HepG2 (cell line): Measurements from ENCODE around the gene JMJD1C. TPM values are rescaled to one million over a fixed set of nuclear protein-coding genes. Genes with fewer than 3 reads are reported as not detected.

Experiments used
- ATAC-seq: fragments of 200-7000 bp; cut with Tn5 transposase; 3 replicates; pipeline ENCODE4 v1.9.1; 2020; ENCODE audit warnings: mild to moderate bottlenecking, moderate library complexity
- BruUV-seq: library from RNA; stranded (reverse); fragments of 400-500 nt; replicated peaks from 2 replicates; lab custom pipeline; 2021; lab: Mats Ljungman, UMichigan
- CTCF ChIA-PET: fragments of 300-600 bp; formaldehyde crosslinking; extraction: SDS; loops from one replicate; lab custom pipeline; 2021; ENCODE audit warnings: low total read pairs, inconsistent platforms, low intra/inter-chr PET ratio; lab: Yijun Ruan, JAX
- POLR2A ChIA-PET: fragments of 350-600 bp; sonication (Branson Sonifier 250); formaldehyde crosslinking; loops from one replicate; lab custom pipeline; 2020; ENCODE audit warnings: antibody characterized with exemption, inconsistent platforms; lab: Yijun Ruan, JAX
- DNase-seq: peaks from one replicate; pipeline ENCODE4 v3.0.0-alpha.2; 2015; ENCODE audit warnings: low spot score
- FAIRE-seq: peaks from 3 replicates; lab custom pipeline; 2011; peaks lifted over from hg19 to GRCh38; lab: Jason Lieb, UNC
- H2AFZ ChIP-seq: one replicate; pipeline ENCODE4 v1.6.1; 2011; ENCODE audit warnings: low read length, inconsistent platforms
- H3K27ac ChIP-seq: fragments of 300-600 bp; 3 replicates; pipeline ENCODE4 v1.8.0; 2011; ENCODE audit warnings: mixed run types, mild to moderate bottlenecking, mixed read lengths, low read length, inconsistent platforms; ENCODE audit not compliant: insufficient read depth; ENCODE audit errors: extremely low read length
- H3K27me3 ChIP-seq, 2 experiments: fragments of 200-600 bp in 1 of 2; 2 replicates in 1 of 2; 3 replicates in 1 of 2; pipeline versions ENCODE4 v1.6.0 to v1.8.0; 2011; ENCODE audit warnings: low read length in 2 of 2, mild to moderate bottlenecking in 2 of 2, moderate library complexity in 2 of 2, inconsistent platforms in 1 of 2; ENCODE audit not compliant: insufficient read depth in 2 of 2, control insufficient read depth in 1 of 2
- H3K36me3 ChIP-seq, 2 experiments: fragments of 200-600 bp in 1 of 2; replicated peaks in 1 of 2; 2 replicates in 1 of 2; 3 replicates in 1 of 2; pipeline versions ENCODE4 v1.5.1 to v1.8.0; 2011; ENCODE audit warnings: low read length in 2 of 2, inconsistent platforms in 1 of 2; ENCODE audit not compliant: insufficient read depth in 2 of 2, control insufficient read depth in 1 of 2
- H3K4me1 ChIP-seq: 2 replicates; pipeline ENCODE4 v1.5.1; 2012; ENCODE audit warnings: low read length, inconsistent platforms; ENCODE audit not compliant: insufficient read depth
- H3K4me2 ChIP-seq: 2 replicates; pipeline ENCODE4 v1.6.0; 2011; ENCODE audit warnings: low read depth, low read length, inconsistent platforms
- H3K4me3 ChIP-seq, 3 experiments: fragments of 200-600 bp in 1 of 3; sonication (generic), shearing (Covaris generic) in 1 of 3; replicated peaks in 1 of 3; 2 replicates each; pipeline ENCODE4 v1.5.1; 2011 to 2016; ENCODE audit warnings: low read length in 3 of 3, inconsistent platforms in 2 of 3, low read depth in 2 of 3, mild to moderate bottlenecking in 2 of 3, control low read depth in 1 of 3, mixed read lengths in 1 of 3; ENCODE audit not compliant: insufficient read depth in 1 of 3
- H3K79me2 ChIP-seq: one replicate; pipeline ENCODE4 v1.6.1; 2011; ENCODE audit warnings: low read length, inconsistent platforms; ENCODE audit not compliant: insufficient read depth
- H3K9ac ChIP-seq: 2 replicates; pipeline ENCODE4 v1.6.0; 2011; ENCODE audit warnings: mild to moderate bottlenecking, low read depth, low read length, inconsistent platforms; ENCODE audit not compliant: insufficient read depth
- H3K9me3 ChIP-seq: 2 replicates; pipeline ENCODE4 v1.5.1; 2012; ENCODE audit warnings: mild to moderate bottlenecking, low read length
- H4K20me1 ChIP-seq: 2 replicates; pipeline ENCODE4 v1.6.0; 2011; ENCODE audit warnings: inconsistent platforms, mild to moderate bottlenecking, low read length, moderate library complexity; ENCODE audit not compliant: insufficient read depth
- JUNB ChIP-seq: sonication (generic); formaldehyde crosslinking; IDR thresholded peaks from 2 replicates; pipeline ENCODE4 v1.8.0; 2022; ENCODE audit warnings: missing genetic modification reagents, mild to moderate bottlenecking, borderline replicate concordance
- RELA ChIP-seq: sonication (generic); formaldehyde crosslinking; IDR thresholded peaks from 2 replicates; pipeline ENCODE4 v1.4.0; 2020; ENCODE audit warnings: missing genetic modification reagents
- SMYD3 ChIP-seq: sonication (generic); formaldehyde crosslinking; IDR thresholded peaks from 2 replicates; pipeline ENCODE4 v1.8.1; 2023; ENCODE audit warnings: mild to moderate bottlenecking, missing genetic modification reagents
- SNAI1 ChIP-seq: sonication (generic); formaldehyde crosslinking; IDR thresholded peaks from 2 replicates; pipeline ENCODE4 v1.5.0; 2020; ENCODE audit warnings: mild to moderate bottlenecking, missing genetic modification reagents, borderline replicate concordance
- ZBTB25 ChIP-seq: IDR thresholded peaks from 2 replicates; pipeline ENCODE4 v1.6.1; 2018; ENCODE audit warnings: missing genetic modification reagents
- ZNF12 ChIP-seq: sonication (generic); formaldehyde crosslinking; IDR thresholded peaks from 2 replicates; pipeline ENCODE4 v1.5.0; 2020; ENCODE audit warnings: missing genetic modification reagents
- ZNF143 ChIP-seq: sonication (generic); formaldehyde crosslinking; IDR thresholded peaks from 2 replicates; pipeline ENCODE4 v1.4.0; 2020; ENCODE audit warnings: missing genetic modification reagents
- ZNF530 ChIP-seq: sonication (generic); formaldehyde crosslinking; IDR thresholded peaks from 2 replicates; pipeline ENCODE4 v1.5.0; 2020; ENCODE audit warnings: low read depth, mild to moderate bottlenecking, missing genetic modification reagents
- ZNF562 ChIP-seq: sonication (generic); formaldehyde crosslinking; IDR thresholded peaks from 2 replicates; pipeline ENCODE4 v1.8.0; 2022; ENCODE audit warnings: missing genetic modification reagents, borderline replicate concordance
- ZNF615 ChIP-seq: sonication (generic); formaldehyde crosslinking; IDR thresholded peaks from 2 replicates; pipeline ENCODE4 v1.5.0; 2020; ENCODE audit warnings: mild to moderate bottlenecking, missing genetic modification reagents, borderline replicate concordance
- ZNF777 ChIP-seq: sonication (generic); formaldehyde crosslinking; IDR thresholded peaks from 2 replicates; pipeline ENCODE4 v1.4.0; 2020; ENCODE audit warnings: missing genetic modification reagents
- in situ Hi-C: cut with HindIII; loops from 2 replicates; pipeline ENCODE4 v1.10.0; 2017; ENCODE audit warnings: low pct_unique_long_range_greater_than_20kb; ENCODE audit not compliant: extremely low pct_ligation_motif_present
- intact Hi-C: fragments of 100-400 bp; cut with micrococcal nuclease; formaldehyde crosslinking; loops from one replicate; pipeline ENCODE4 v1.10.0; 2022; ENCODE audit not compliant: unreplicated experiment
- polyA plus RNA-seq, 8 experiments: library from polyadenylated mRNA; depleted of rRNA in 3 of 8; stranded (reverse) in 7 of 8; unstranded in 1 of 8; fragments of >200 nt; fragmentation: Illumina TruSeq in 4 of 8; extraction: Trizol in 4 of 8; gene quantifications; 2 replicates each; pipeline versions ENCODE4 v1.2.1 to v1.2.3, GENCODE V29; 2011 to 2016; ENCODE audit warnings: low read depth in 4 of 8, missing spikeins in 1 of 8, mixed read lengths in 1 of 8; ENCODE audit not compliant: insufficient read depth in 1 of 8
- total RNA-seq, 5 experiments: library from RNA; depleted of rRNA; stranded (reverse); fragments of >200 nt; fragmentation: Illumina TruSeq; extraction: Trizol; gene quantifications; 2 replicates each; pipeline ENCODE4 v1.2.3, GENCODE V29; 2016; ENCODE audit warnings: low read depth in 1 of 5

The JMJD1C gene
- total and polyA plus RNA-seq, 2 of the 13 experiments (the other 11 are each of a cell fraction or from before 2014, with no cell fraction given): 42.3 to 42.7 TPM

GRCh38 chr10:63421591-63421990 is 44.2 kb downstream of the JMJD1C start:
- BruUV-seq: no TSS peak
- ATAC-seq (no peak), FAIRE-seq (no peak), DNase-seq (no peak)
- Histone ChIP-seq H4K20me1 (peaks cover 6% of the 10 kb centered on the region; the same call in 1 of the 2 replicates), H3K9ac (no peak overlapping the region), H3K9me3 (no peaks in the 10 kb centered on the region), H3K27ac (no peak overlapping the region), H3K4me1 (peaks cover 24% of the 10 kb centered on the region), H3K27me3 (no peaks in the 10 kb centered on the region), H3K36me3 (no peaks in the 10 kb centered on the region), H3K4me3 (no peak overlapping the region), H2AFZ (no peak overlapping the region), H3K79me2 (peaks cover 59% of the 10 kb centered on the region), H3K4me2 (no peak overlapping the region)
- ChIA-PET POLR2A (no interaction called here), CTCF (no interaction called here)
- TF ChIP-seq ZNF562 (no peak), RELA (CRISPR knock-in tag) (no peak), ZNF530 (CRISPR knock-in tag) (no peak), JUNB (no peak), ZNF615 (CRISPR knock-in tag) (no peak), SMYD3 (no peak), ZNF143 (no peak), ZNF777 (CRISPR knock-in tag) (no peak), SNAI1 (no peak), ZNF12 (CRISPR knock-in tag) (no peak), ZBTB25 (CRISPR knock-in tag) (no peak)
- in situ Hi-C loops (no loop called here), intact Hi-C loops (no loop called here)
